Adrenal gland (tissue), 5 donors: ENCODE data around the gene JCHAIN.
"Not testable (repeated sequence)": the region's sequence is repeated elsewhere in the genome, so short reads cannot be mapped to it uniquely, and the experiment has no call there.

Experiments used
- POLR2A ChIP-seq, 2 donors: fragments of 450-650 bp; IDR thresholded peaks; one replicate each; pipeline ENCODE4 v1.6.1; 2017; ENCODE audit warnings: antibody characterized with exemption in 2 of 2, mild to moderate bottlenecking in 2 of 2, moderate library complexity in 1 of 2
- TF ChIP-seq, protein P1 (sequence below), 6 experiments: fragments of 450-650 bp in 4 of 6; fragments of 200-600 bp in 2 of 6; sonication (generic) in 1 of 6; IDR thresholded peaks; 1 replicate in 5 of 6; 2 replicates in 1 of 6; pipeline versions ENCODE4 v1.5.1 to v1.8.0; 2016 to 2021; ENCODE audit warnings: antibody characterized with exemption in 6 of 6, mild to moderate bottlenecking in 2 of 6, moderate library complexity in 1 of 6
- donor health status: DM: no; HTN: no; CAD: no.

DNA sequence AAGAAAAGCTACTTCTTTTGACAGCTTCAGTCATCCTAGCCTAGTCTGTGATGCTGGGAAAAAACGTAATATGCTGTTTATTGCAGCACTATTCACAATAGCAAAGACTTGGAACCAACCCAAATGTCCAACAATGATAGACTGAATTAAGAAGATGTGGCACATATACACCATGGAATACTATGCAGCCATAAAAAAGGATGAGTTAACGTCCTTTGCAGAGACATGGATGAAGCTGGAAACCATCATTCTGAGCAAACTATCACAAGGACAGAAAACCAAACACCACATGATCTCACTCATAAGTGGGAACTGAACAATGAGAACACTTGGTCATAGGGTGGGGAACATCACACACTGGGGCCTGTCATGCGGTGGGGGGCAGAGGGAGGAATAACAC is 15.8 kb upstream of the JCHAIN start:
- TF ChIP-seq, protein P1, sequence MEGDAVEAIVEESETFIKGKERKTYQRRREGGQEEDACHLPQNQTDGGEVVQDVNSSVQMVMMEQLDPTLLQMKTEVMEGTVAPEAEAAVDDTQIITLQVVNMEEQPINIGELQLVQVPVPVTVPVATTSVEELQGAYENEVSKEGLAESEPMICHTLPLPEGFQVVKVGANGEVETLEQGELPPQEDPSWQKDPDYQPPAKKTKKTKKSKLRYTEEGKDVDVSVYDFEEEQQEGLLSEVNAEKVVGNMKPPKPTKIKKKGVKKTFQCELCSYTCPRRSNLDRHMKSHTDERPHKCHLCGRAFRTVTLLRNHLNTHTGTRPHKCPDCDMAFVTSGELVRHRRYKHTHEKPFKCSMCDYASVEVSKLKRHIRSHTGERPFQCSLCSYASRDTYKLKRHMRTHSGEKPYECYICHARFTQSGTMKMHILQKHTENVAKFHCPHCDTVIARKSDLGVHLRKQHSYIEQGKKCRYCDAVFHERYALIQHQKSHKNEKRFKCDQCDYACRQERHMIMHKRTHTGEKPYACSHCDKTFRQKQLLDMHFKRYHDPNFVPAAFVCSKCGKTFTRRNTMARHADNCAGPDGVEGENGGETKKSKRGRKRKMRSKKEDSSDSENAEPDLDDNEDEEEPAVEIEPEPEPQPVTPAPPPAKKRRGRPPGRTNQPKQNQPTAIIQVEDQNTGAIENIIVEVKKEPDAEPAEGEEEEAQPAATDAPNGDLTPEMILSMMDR (IDR thresholded peaks at IDR 0.05): not testable (repeated sequence)
- TF ChIP-seq POLR2A (IDR thresholded peaks at IDR 0.05): not testable (repeated sequence)
